HG03432 (cell line): ENCODE data around the gene UGGT2.
"Not testable (repeated sequence)": the region's sequence is repeated elsewhere in the genome, so short reads cannot be mapped to it uniquely, and the experiment has no call there.

Experiments used
- ATAC-seq: cut with Tn5 transposase; IDR thresholded peaks from one replicate; pipeline ENCODE4 v1.9.1; 2021; ENCODE audit warnings: mild to moderate bottlenecking, moderate library complexity; ENCODE audit not compliant: unreplicated experiment

Gene UGGT2

GRCh38 chr13:95902741-95903140 lies 150.5 kb downstream of the UGGT2 start:
- no peak for ATAC-seq

- ATAC-seq, result no peak
Measured at GRCh38 chr13:95898256-95898655, 154.9 kb downstream of the UGGT2 start.

- ATAC-seq, result no peak
Measured at GRCh38 chr13:95896301-95896700, 156.9 kb downstream of the UGGT2 start.

- no peak for ATAC-seq
Measured at GRCh38 chr13:95893861-95894260, 159.3 kb downstream of the UGGT2 start.

- ATAC-seq, result no peak
Measured at GRCh38 chr13:95882121-95882520, 171.1 kb downstream of the UGGT2 start.

- ATAC-seq, result no peak
Measured at GRCh38 chr13:95880331-95880730, 172.9 kb downstream of the UGGT2 start.

- ATAC-seq, result no peak
Measured at GRCh38 chr13:95874286-95874685, 178.9 kb downstream of the UGGT2 start.

GRCh38 chr13:95870421-95870820 lies 182.8 kb downstream of the UGGT2 start:
- no peak for ATAC-seq

- no peak for ATAC-seq
Measured at GRCh38 chr13:95865080-95865615, 188.1 kb downstream of the UGGT2 start.

- ATAC-seq, result no peak
Measured at GRCh38 chr13:95862408-95862807, 190.8 kb downstream of the UGGT2 start.

- ATAC-seq, result no peak
Measured at GRCh38 chr13:95861296-95861695, 191.9 kb downstream of the UGGT2 start.

GRCh38 chr13:95858286-95859075 lies 194.7 kb downstream of the UGGT2 start:
- no peak for ATAC-seq

- ATAC-seq, result not testable (repeated sequence)
Measured at GRCh38 chr13:95845656-95846055, 207.5 kb downstream of the UGGT2 start.

GRCh38 chr13:95842898-95843297 lies 210.3 kb downstream of the UGGT2 start:
- no peak for ATAC-seq

GRCh38 chr13:95841894-95842293 lies 211.3 kb downstream of the UGGT2 start:
- no peak for ATAC-seq

GRCh38 chr13:95834134-95834765 lies 219.0 kb downstream of the UGGT2 start:
- ATAC-seq, result peak; percentile 89

- no peak for ATAC-seq
Measured at GRCh38 chr13:95833719-95834118, 219.5 kb downstream of the UGGT2 start.

GRCh38 chr13:95833126-95833525 lies 220.1 kb downstream of the UGGT2 start:
- no peak for ATAC-seq

- ATAC-seq, result no peak
Measured at GRCh38 chr13:95822303-95822702, 230.9 kb downstream of the UGGT2 start.

- ATAC-seq, result no peak
Measured at GRCh38 chr13:95814495-95814894, 238.7 kb downstream of the UGGT2 start.

GRCh38 chr13:95813139-95813538 lies 240.1 kb downstream of the UGGT2 start:
- ATAC-seq, result no peak

- no peak for ATAC-seq
Measured at GRCh38 chr13:95809429-95809828, 243.8 kb downstream of the UGGT2 start.
